Stimulated activated CD8-positive, alpha-beta memory T cell treated with anti-CD3 and anti-CD28 coated beads, Interleukin-7, amount 100 ng/mL, for 4 hours (primary cell): ENCODE results near the gene PIK3R5.
"Not testable (repeated sequence)": the region's sequence is repeated elsewhere in the genome, so short reads cannot be mapped to it uniquely, and the experiment has no call there.

Experiments used
- DNase-seq, 2 donors: peaks; one replicate each; pipeline ENCODE4 v3.0.0-alpha.2; 2020; ENCODE audit warnings: low read depth in 2 of 2

PIK3R5 gene

DNA sequence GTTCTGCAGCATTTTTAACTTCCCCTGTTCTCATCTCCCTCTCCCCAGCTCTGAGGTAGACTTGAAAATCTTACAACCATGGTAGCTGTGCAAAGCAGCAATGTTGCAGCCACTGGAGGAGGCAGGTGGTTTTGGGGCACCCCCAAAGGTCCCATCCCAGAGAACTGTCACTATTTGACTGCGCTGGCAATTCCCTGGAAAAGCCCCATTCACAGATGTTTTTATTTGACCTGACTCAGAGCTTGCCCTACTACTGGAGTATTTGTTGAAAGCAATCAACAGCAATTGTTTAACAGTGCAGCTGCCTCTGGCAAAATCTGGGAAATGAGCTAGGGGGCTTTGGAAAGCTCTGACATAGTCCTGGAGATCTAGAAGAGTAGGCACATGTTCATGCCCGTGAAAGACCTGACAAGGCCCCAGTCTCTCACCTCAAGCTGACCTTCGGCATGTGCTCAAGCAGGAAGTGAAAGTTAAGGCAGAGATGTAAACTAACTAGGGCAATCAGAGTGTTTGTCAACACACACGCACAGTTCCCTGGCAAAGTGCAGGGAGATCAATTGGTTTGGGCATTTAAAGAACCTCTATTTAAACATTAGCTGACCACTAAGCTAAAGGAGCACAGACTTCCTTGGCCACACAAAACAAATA is 19.7 kb upstream of the PIK3R5 start:
- no peak for DNase-seq

DNA sequence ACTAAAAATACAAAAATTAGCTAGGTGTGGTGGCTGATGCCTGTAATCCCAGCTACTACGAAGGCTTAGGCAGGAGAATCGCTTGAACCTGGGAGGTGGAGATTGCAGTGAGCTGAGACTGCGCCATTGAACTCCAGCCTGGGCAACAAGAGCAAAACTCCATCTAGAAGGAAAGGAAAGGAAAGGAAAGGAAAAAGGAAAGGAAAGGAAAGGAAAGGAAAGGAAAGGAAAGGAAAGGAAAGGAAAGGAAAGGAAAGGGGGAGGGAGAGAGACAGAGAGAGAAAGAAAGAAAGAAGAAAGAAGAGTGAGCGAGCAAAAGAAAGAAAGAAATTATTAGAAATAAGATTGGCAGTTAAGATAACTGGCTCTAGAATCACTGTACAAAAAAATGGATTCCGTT is 18.7 kb upstream of the PIK3R5 start:
- DNase-seq: not testable (repeated sequence)

DNA sequence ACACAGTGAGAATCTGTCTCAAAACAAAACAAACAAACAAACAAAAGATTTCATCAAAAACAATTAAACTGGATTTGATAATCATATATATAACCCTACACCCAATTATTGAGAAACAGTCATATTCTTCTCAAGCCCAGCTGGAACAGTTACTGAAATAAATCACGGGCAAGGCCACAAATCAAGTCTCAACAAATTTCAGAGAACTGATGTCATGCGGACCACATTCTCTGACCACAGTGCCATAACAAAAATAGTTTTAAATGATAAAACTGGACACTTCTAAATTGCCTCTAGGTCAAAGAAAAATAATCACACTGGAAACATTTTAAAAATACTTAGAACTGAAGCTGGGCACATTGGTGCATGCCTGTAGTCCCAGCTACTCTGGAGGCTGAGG is 15.9 kb upstream of the PIK3R5 start:
- DNase-seq: no peak

DNA sequence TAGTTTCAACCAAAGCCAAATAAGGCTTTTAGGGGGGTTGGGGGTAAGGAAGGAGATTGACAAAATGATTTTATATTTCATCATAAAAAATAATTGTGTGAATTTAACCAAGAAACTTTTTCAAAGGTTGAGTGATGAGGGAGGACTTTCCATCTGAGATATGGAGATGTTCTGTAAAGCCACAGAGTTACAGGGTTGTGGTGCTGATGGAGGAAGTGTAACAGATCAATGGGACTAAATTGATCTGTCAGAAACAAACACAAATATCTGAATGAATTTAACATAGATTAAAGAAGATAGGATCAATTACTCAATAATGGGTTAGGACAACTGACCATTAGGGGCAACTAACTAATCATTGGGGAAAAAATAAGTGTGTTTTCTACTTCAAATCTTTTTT is 14.2 kb upstream of the PIK3R5 start:
- DNase-seq: no peak

DNA sequence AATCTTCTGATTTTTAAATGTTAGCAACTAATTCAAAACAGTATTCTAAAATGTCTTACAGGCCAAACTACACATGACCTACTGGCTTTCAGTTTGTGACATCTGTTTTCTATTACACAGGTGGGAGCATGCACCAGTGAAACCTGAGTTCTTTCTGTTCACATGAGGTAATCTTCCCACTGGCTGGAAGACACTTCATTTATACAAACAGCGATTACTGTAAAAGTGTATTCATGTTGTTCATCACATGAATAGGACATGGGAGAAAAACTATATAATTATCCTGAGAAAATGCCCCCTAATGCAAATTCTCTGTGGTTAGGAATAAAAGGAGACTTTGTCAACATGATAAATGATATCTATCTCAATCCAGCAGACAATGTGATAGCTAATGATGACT is 11.1 kb upstream of the PIK3R5 start:
- no peak for DNase-seq

DNA sequence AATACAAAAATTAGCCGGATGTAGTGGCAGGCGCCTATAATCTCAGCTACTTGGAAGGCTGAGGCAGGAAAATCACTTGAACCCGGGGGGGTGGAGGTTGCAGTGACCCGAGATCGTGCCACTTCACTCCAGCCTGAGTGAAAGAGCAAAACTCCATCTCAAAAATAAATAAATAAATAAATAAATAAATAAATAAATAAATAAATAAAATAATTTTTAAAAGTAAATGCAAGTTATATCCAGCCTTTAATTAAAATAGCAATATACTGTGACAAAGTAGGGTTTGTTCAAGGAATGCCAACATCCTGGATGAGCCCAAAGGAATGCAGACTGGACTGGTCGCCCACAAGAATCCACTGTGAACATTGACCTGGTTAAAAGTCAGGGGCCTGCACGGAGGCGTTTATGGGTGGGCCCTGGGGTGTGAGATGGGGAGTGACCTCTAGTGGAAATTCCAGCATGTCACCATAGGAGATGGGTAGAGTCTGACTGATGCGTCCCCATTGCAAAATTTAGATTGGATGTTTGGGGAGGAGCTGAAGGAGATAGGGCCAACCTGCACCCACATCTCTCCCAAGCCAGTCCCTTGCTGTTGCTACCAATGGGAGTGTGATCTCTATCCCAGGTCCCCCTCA is 9.7 kb upstream of the PIK3R5 start:
- DNase-seq: no peak

DNA sequence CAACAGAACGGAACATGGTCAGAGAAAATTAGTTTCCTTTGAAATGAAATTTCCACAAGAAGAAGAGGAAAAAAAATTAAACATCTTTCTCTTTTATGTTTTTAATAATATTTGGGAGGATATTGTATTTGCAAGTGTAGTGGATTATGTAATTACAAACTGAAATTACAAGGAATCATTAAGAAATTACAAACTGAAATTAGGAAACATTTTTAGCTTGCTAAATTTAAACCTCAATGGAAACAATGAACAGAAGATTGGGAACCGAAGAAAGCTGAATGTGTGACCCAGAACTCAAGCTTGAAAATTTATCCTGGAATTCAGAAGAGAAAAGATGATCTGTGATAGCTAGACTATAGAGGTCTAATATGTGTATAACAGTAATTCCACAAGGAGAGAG is 4.4 kb upstream of the PIK3R5 start:
- DNase-seq: no peak

DNA sequence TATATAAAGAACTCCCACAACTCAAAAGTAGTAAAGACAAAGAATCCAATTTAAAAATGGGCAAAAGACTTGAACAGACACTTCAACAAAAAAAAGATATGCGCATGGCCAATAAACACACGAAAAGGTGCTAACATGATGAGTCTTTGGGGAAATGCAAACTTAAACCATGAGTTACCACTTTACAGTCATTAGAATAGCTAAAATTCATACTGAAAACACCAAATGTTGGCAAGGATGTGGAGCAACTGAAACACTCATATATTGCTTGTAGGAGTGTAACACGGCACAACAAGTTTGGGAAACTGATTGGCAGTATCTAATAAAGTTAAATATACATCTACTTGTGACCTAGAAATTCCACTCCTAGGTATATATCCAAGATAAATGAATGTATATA is 3.0 kb upstream of the PIK3R5 start:
- DNase-seq: no peak

DNA sequence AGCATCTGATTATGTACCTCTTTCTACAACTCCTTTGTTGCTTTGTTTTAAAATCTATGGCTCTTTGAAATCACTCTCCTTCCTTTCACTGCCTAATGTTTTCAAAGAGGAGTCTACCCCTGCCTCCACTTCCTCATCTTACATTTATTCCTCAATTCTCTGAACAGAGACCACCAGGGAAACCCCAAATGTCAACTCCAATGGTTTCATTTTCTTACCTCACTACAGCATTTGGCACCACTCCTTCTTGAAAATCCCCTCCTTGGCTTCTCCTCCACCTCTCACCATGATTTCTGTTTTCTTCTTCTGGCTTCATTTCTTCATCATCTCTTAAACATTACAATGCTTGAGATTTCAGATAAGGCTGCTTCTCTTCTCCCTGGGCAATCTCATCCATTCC is 2.4 kb upstream of the PIK3R5 start:
- DNase-seq: no peak

DNA sequence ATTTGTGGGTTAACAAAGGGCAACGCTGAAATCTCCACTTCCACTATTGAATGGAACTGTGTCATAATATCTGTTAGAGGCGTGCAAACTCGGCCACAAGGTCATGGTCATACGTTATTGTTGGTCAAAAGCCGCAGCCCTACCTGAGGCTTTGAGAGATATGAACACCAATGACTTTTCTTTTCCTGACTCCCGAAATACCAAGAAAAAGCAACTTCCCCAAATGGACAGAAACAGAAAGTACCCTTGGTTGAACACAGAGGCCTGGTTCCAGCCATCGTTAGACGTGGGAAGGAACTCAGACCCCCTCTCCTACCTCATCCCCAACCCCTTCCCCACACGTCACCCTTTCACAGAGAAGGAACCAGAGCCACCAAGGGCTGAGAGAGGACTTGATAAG is 1.4 kb upstream of the PIK3R5 start:
- DNase-seq: no peak

DNA sequence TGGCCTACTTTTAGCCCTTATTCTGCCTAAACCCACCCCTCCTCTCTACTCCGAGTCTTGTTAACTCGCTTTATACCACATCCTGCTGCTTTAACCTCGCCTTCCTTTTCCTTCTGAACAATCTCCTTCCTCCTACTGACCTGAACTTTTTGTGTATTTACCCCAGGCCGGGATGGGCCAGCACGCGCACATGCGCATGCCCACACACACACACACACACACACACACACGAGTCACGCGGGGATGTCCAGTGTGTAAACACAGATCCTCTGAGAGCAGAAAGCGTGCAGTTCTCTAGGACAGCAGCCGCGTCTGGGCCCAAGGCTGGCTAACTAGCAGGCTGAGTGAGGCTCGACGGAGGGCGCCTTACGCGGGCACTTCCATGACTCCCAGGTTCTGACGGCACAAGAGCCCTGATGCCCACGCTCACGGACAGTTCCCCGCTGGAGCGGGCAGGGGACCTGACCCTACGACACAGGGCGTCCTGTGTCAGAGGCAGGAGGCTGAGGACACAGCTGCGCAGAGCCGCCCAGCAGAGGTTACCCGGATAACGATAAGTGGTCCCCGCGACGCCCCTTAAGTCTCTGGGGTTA is 610 bp downstream of the PIK3R5 start:
- no peak for DNase-seq

DNA sequence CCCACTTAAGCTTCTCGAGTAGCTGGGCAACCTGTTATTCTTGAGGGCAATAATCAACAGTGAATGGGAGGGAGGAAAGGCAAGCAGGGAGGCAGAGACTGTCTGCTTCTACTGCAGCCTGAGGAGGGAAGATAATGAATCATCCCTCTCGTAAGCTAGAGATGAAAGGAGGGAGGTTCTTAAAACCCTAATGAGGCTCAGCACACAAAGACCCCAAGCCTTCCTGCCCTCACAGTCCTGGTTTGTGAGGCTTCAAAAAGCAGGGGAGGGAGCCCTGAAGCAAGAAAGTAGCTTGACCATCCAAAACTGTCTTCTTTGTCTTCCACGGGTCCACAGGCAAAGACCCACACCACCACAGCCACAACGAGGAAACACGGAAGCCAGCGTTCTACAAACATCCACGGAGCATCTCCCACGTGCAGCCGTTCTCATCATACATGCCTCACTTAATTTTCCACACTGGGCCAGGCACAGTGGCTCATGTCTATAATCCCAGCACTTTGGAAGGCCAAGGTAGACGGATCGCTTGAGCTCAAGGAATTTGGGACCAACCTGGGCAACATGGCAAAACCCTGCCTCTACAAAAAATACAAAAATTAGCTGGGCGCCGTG is 1.8 kb downstream of the PIK3R5 start:
- DNase-seq: no peak

DNA sequence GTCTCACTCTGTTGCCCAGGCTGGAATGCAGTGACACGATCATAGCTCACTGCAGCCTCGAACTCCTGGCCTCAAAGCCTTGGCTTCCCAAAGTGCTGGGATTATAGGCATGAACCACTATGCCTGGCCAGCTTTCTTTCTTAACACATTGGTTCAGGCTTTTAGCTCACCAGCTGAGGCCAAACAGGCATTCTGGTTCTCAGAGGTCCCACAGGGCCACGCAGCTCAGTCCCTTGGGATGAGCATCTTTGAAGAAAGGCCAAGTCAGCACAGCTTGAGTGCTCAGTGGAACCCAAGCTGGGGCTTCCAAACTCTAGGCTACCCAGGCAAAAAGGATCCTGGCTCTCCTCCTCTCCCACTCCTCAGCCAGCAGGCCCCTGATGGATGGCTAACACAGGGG is 2.5 kb downstream of the PIK3R5 start:
- DNase-seq: no peak

DNA sequence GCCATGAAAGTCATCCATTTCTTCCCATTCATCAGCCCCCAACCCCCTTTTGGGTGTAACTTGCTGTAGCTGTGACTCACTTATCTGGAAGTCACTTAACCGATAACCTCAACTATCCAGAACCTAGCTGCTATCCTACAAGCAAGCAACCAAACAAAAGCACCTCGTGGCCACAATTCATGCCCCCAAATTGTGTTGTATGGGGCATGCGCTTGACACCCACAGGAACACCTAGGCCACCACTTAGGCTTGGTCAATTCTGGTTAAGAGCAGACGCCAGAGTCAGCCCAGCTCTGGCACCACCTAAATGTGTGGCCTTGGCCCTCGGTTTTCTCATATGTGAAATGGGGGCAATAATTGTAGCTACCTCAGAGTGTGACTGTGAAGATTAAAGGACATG is 3.7 kb downstream of the PIK3R5 start:
- DNase-seq: no peak

DNA sequence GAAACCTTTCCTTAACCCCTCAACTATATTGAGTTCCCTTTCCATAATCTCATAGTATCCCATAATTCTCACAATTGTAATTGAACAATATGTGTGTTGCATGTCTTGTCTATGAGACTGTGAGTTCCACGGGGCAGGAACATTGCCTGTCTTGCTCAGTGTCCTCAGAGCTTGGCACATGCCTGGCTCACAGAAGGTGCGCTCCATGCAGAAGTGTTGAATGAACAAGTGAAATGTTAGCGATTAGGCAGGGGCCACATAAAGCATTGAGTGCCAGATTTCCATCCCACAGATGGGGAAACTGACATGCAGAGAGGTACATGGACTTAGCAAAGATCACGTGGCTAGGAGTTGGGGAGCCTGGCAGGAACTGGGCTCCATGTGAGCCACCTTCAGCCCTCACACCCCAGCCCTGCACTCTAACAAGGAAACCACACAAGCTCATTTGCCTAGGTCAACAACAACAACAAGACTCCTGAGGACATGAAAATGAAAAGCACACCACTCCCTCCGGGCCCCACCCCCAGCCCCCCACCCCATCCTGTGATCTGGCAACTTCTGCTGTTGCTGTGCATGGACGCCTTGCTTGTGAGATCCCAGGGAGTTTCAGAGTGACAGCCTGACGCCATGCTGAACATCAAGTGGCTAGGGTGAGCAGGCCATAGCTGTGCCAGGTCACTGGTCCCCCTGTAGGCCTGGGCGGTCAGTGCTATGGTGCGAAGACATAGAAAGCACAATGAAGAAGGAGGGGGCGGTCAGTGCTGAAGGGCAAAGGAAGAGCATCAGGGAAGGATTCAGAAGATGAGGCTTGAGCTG is 5.0 kb downstream of the PIK3R5 start:
- no peak for DNase-seq

DNA sequence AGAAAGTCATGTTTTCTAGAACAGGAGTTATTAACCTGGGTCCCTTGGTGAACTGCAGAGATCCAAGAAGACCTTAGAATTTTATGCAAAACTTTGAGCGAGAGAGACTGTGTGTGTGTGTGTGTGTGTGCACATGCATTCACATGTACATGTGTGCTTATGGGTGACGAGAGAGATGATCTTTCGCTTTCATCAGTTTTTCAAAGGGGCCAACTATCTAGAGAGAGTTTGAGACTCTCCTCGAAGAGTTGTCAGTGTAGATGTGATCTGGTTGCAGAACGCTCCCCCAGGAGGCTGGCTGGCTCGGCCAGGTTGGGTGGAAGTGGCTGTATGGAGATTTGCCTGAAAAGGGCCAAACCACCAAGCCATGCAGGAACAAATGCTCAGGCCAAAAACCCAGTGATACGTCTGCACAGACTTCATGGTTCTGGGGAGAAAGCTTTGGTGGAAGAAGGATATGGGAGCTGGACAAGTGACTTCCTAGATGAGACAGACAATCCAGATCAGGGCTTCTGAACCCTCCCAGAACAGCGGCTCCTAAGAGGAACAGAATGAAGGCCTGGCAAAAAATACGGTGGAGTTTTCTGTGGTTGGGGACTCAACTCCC is 6.1 kb downstream of the PIK3R5 start:
- no peak for DNase-seq

DNA sequence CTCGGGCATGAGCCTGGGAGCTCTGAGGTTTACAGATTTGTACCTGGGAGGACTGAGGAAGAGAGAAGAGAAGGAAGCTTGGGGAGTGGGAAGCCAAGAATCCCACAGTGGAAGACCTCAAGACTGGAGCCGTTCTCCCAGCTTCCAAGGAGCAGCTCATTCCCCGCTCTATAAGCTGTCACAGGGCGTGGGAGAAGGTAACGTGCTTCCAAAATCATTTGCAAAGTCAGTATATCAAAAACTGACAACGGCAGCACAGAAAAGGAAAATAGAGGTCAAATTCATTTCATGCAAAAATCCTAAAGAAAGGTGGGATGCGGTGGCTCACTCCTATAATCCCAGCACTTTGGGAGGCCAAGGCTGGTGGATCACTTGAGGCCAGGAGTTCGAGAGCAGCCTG is 7.8 kb downstream of the PIK3R5 start:
- no peak for DNase-seq

DNA sequence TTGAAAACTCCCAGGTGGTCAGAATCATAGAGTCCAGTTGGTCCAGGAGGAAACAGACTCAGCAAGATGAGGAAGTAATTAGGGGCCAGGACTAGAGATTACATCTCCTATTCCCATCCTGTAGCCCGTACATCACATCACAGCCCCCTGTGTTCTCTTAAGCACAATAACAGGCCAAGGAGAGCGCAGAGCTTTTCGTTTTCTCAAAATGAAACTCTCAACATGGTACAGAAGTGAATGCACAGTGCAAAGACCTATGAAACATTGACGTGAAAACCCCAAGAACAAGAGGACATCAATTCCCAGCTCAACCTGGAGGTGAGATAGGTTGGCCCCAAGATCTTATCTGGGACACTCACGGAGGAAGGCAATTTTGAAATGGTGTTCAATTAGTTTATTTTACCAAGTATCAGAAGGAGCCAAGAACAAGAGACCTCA is 9.0 kb downstream of the PIK3R5 start:
- no peak for DNase-seq

DNA sequence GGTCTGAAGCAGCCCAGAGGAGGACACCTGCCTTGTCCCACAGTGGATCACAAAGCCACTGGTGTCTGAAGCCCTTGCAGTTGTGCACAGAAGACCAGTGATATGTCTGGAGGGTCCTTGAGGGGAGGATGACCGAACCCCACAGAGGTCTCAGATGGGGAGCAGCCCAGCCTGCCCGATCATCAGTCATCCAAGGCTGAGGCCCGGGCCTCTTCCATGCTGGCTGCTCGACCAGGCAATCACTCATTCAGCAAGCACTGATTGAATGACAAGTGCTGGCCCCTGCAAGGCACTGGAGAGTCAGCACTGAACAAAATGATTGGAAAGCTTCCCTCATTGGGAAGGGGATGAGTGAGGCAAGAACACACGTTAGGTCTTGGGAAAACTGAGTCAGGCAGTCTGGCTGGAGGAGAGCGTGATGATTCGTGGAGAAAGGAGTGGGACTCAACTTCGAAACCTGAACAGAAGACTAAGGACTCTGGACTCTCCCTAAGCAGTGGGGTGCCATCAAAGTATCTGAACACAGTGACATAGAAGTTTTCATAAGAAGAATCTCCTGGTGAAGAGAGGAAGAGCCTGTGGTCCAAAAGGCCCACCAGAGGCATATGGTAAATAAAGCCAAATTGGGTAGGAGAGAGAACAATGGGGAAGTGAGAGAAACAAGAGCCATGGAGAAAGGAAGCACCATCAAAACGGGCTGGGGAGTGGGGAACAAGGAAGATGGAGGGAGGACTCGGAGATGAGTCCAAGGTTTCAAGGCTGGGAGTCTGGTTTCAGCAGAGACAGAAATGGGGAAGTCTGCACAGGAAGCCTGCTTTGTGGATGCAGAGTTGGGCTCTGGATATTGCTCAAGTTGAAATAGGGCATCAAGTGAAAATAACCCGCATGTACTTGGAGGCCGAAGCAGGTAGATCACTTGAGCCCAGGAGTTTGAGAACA is 10.2 kb downstream of the PIK3R5 start:
- no peak for DNase-seq

DNA sequence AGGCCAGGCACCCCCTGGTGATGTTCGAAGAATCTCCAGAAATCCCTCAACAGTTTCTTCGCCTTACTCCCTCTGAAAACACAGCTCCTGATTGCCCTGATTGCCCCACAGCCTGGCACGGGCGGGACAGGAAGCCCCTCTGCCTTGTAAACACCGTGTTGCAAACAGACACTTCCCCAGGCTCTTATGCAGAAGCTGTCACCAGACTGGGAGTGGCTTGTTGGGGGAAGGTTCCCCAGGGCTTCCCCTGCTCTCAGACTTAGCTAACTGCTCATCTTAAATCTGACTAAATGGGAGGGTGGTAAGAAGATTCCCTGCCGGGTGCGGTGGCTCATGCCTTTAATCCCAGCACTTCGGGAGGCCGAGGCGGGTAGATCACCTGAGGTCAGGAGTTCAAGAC is 11.2 kb downstream of the PIK3R5 start:
- peak; percentile 65 to 67 for DNase-seq
